ENCODE results near the gene CASP7. TPM values are rescaled to one million over a fixed set of nuclear protein-coding genes. Genes with fewer than 3 reads are reported as not detected.

The CASP7 gene
- total and polyA plus RNA-seq, 2 donors (not counting 1 experiment from before 2014, with no cell fraction given) = 5.7 to 23.9 TPM

DNA sequence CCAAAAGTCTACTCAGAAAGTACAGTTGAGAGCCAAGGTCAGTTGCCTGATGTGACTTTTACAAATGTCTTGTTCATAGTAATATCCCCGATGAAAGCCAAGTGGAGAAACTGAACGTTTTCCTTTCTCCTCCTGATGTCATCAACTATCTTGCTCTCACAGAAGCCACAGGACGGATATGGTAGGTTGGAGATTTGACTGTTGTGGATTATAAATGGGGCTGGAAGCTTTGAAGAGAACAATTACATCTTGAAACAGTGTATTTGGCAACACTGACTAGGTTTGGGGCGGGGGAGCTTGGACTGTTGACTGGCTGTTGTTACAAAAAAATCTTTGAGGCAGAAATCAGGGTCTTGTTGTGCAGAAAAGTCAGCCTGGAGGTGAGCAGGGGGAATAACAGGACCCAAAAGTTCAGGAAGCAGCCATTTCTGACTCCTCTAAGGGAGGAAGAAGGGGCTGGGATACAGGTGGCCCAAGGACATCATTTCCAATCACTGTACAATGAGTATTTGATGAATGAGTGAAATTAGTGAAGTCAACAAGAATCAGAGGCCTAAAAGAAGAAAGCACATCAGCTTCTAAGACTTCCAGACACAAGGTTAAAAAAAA is 96.1 kb downstream of the CASP7 start:
- intact Hi-C loops (cut with micrococcal nuclease) = no loop called here
- DNase-seq (no peak), ATAC-seq (ENCODE audit: low read depth) (no peak)
- no peak overlapping the region for H2AFZ ChIP-seq (ENCODE audit: insufficient read depth, low read depth, low read length, poor library complexity, severe bottlenecking)
- Mint-ChIP-seq H3K9me3 (ENCODE audit: insufficient read depth) (no peaks in the 10 kb centered on the region), H3K4me3 (no peak overlapping the region), H3K4me1 (no peaks in the 10 kb centered on the region), H3K27me3 (peaks cover 41% of the 10 kb centered on the region), H3K27ac (no peak overlapping the region)
- ChIA-PET POLR2A (no interaction called here), CTCF (no interaction called here)
- no peaks in the 10 kb centered on the region for H3K79me2 ChIP-seq (ENCODE audit: control insufficient read depth, insufficient read depth, low read length)
- no peak overlapping the region for H3K9ac ChIP-seq (ENCODE audit: low read length)
- WGBS (ENCODE audit: insufficient coverage) = 67% methylated on average over 1 of the region's 4 CpGs
- no peaks in the 10 kb centered on the region for H4K20me1 ChIP-seq (ENCODE audit: control insufficient read depth, insufficient read depth, low read length, poor library complexity, severe bottlenecking)
- peaks cover 0 to 4% (median under 1%) of the 10 kb centered on the region in 4 experiments for H3K27me3 ChIP-seq (replicated peaks in 1 of 4; ENCODE audit: control extremely low read depth in 1 of 4, control insufficient read depth in 3 of 4, insufficient read depth in 4 of 4, low read length in 3 of 4)
- no peak overlapping the region for H3K4me2 ChIP-seq (replicated peaks; ENCODE audit: low read depth, low read length, poor library complexity, severe bottlenecking)
- H3K9me3 ChIP-seq (ENCODE audit: control extremely low read depth in 1 of 3, control insufficient read depth in 2 of 3, insufficient read depth in 1 of 3, low read length in 2 of 3) = no peaks in the 10 kb centered on the region
- H3K36me3 ChIP-seq (replicated peaks in 1 of 2; ENCODE audit: control extremely low read depth in 1 of 2, control insufficient read depth in 1 of 2, extremely low read depth in 1 of 2, insufficient read depth in 2 of 2, low read length in 1 of 2) = no peaks in the 10 kb centered on the region
- no peaks in the 10 kb centered on the region for H3K4me1 ChIP-seq (ENCODE audit: control insufficient read depth in 2 of 2, insufficient read depth in 2 of 2, low read length in 2 of 2)
- TF ChIP-seq, protein P1, sequence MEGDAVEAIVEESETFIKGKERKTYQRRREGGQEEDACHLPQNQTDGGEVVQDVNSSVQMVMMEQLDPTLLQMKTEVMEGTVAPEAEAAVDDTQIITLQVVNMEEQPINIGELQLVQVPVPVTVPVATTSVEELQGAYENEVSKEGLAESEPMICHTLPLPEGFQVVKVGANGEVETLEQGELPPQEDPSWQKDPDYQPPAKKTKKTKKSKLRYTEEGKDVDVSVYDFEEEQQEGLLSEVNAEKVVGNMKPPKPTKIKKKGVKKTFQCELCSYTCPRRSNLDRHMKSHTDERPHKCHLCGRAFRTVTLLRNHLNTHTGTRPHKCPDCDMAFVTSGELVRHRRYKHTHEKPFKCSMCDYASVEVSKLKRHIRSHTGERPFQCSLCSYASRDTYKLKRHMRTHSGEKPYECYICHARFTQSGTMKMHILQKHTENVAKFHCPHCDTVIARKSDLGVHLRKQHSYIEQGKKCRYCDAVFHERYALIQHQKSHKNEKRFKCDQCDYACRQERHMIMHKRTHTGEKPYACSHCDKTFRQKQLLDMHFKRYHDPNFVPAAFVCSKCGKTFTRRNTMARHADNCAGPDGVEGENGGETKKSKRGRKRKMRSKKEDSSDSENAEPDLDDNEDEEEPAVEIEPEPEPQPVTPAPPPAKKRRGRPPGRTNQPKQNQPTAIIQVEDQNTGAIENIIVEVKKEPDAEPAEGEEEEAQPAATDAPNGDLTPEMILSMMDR (IDR thresholded peaks at IDR 0.05) = no peak
- TF ChIP-seq EZH2 (IDR thresholded peaks at IDR 0.05; ENCODE audit: borderline replicate concordance, insufficient read depth, low read depth, low read length, poor library complexity, severe bottlenecking) = no peak
- H3K27ac ChIP-seq (ENCODE audit: low read length in 2 of 2) = no peak overlapping the region
- no peak overlapping the region for H3K4me3 ChIP-seq (ENCODE audit: control extremely low read depth in 1 of 5, extremely low read depth in 1 of 5, insufficient read depth in 1 of 5, low read depth in 2 of 5, low read length in 4 of 5)

DNA sequence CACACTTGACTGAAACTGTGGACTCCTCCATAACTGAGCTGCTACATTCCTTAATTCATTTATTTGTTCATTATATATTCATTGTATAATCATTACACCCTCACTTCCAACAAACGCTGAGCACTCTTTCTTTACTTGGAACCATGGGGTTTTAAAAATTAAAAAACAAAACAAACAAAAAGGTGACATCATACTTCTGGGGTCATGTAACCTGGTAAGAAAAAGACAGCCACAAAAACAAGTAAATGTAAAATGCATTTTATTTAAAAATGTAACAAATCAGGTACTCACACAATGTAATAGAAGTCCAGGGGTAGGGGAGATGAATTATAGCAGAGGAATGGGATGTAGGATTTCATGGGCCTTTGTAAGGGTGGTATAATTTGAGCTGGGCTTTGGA is 96.8 kb downstream of the CASP7 start:
- intact Hi-C loops (cut with micrococcal nuclease) = no loop called here
- Histone ChIP-seq H3K27me3 (replicated peaks in 1 of 4; ENCODE audit: control extremely low read depth in 1 of 4, control insufficient read depth in 3 of 4, insufficient read depth in 4 of 4, low read length in 3 of 4) (peaks cover 0 to 4% (median 0%) of the 10 kb centered on the region in 4 experiments), H3K9me3 (ENCODE audit: control extremely low read depth in 1 of 3, control insufficient read depth in 2 of 3, insufficient read depth in 1 of 3, low read length in 2 of 3) (no peaks in the 10 kb centered on the region), H4K20me1 (ENCODE audit: control insufficient read depth, insufficient read depth, low read length, poor library complexity, severe bottlenecking) (no peaks in the 10 kb centered on the region), H3K36me3 (replicated peaks in 1 of 2; ENCODE audit: control extremely low read depth in 1 of 2, control insufficient read depth in 1 of 2, extremely low read depth in 1 of 2, insufficient read depth in 2 of 2, low read length in 1 of 2) (no peaks in the 10 kb centered on the region), H3K27ac (ENCODE audit: low read length in 2 of 2) (no peak overlapping the region), H3K9ac (ENCODE audit: low read length) (no peak overlapping the region), H2AFZ (ENCODE audit: insufficient read depth, low read depth, low read length, poor library complexity, severe bottlenecking) (no peak overlapping the region), H3K79me2 (ENCODE audit: control insufficient read depth, insufficient read depth, low read length) (no peaks in the 10 kb centered on the region), H3K4me2 (replicated peaks; ENCODE audit: low read depth, low read length, poor library complexity, severe bottlenecking) (no peak overlapping the region), H3K4me3 (ENCODE audit: control extremely low read depth in 1 of 5, extremely low read depth in 1 of 5, insufficient read depth in 1 of 5, low read depth in 2 of 5, low read length in 4 of 5) (no peak overlapping the region), H3K4me1 (ENCODE audit: control insufficient read depth in 2 of 2, insufficient read depth in 2 of 2, low read length in 2 of 2) (no peaks in the 10 kb centered on the region)
- Mint-ChIP-seq H3K27ac (no peak overlapping the region), H3K4me1 (no peaks in the 10 kb centered on the region), H3K9me3 (ENCODE audit: insufficient read depth) (no peaks in the 10 kb centered on the region), H3K4me3 (no peak overlapping the region), H3K27me3 (peaks cover 38% of the 10 kb centered on the region)
- DNase-seq = no peak
- TF ChIP-seq EZH2 (IDR thresholded peaks at IDR 0.05; ENCODE audit: borderline replicate concordance, insufficient read depth, low read depth, low read length, poor library complexity, severe bottlenecking) = no peak
- TF ChIP-seq, protein P1 (IDR thresholded peaks at IDR 0.05) = no peak
- ChIA-PET CTCF (no interaction called here), POLR2A (no interaction called here)
- WGBS (ENCODE audit: insufficient coverage) = no CpG with 5 or more reads among the region's 1 CpG
- no peak for ATAC-seq (ENCODE audit: low read depth)

Other genes starting within 250 kb of the CASP7 start
- 0.10 TPM in 1 of 2 replicates, not detected in the other for gene HABP2, start 126.9 kb upstream of the CASP7 start, total RNA-seq
- gene HABP2, start 126.9 kb upstream of the CASP7 start, polyA plus RNA-seq = not detected in 2 replicates
- not detected in 2 replicates for gene NRAP, start 15.9 kb upstream of the CASP7 start, total RNA-seq
- not detected in 2 replicates for gene NRAP, start 15.9 kb upstream of the CASP7 start, polyA plus RNA-seq
- gene PLEKHS1, start 71.8 kb downstream of the CASP7 start, total RNA-seq = not detected in 2 replicates
- gene PLEKHS1, start 71.8 kb downstream of the CASP7 start, polyA plus RNA-seq = 0.06 and 0.09 TPM in 2 replicates
- 1.9 and 2.4 TPM in 2 replicates for gene DCLRE1A, start 174.2 kb downstream of the CASP7 start, total RNA-seq
- gene DCLRE1A, start 174.2 kb downstream of the CASP7 start, polyA plus RNA-seq = 1.4 and 1.6 TPM in 2 replicates
- gene NHLRC2, start 174.7 kb downstream of the CASP7 start, total RNA-seq = 54.1 and 59.8 TPM in 2 replicates
- 5.7 and 5.9 TPM in 2 replicates for gene NHLRC2, start 174.7 kb downstream of the CASP7 start, polyA plus RNA-seq

Data from B cell (primary cell).